DND-41 (cell line): ENCODE data around the gene SNRNP27.

Experiments
- CTCF ChIP-seq: IDR thresholded peaks from 2 replicates; pipeline ENCODE4 v1.5.1; 2012; ENCODE audit warnings: borderline replicate concordance, low read length, moderate library complexity, mild to moderate bottlenecking; ENCODE audit not compliant: poor library complexity, severe bottlenecking; ENCODE audit errors: extremely low read depth
- EZH2 ChIP-seq: IDR thresholded peaks from 3 replicates; pipeline ENCODE4 v1.6.1; 2012; ENCODE audit warnings: borderline replicate concordance, low read depth, mild to moderate bottlenecking, moderate library complexity, low read length, inconsistent platforms; ENCODE audit not compliant: severe bottlenecking

- TF ChIP-seq CTCF (no peak), EZH2 (no peak)
Measured at GRCh38 chr2:69843993-69844392, 49.8 kb upstream of the SNRNP27 start.
